ENCODE measurements around the gene C1QTNF5. TPM values are rescaled to one million over a fixed set of nuclear protein-coding genes. Genes with fewer than 3 reads are reported as not detected.

The C1QTNF5 gene
- total RNA-seq, 1 donor from 2014 or later, result 14.4 TPM

- DNase-seq, result no peak
Observed at GRCh38 chr11:119318240-119319135, 22.2 kb downstream of the C1QTNF5 start.

DNA sequence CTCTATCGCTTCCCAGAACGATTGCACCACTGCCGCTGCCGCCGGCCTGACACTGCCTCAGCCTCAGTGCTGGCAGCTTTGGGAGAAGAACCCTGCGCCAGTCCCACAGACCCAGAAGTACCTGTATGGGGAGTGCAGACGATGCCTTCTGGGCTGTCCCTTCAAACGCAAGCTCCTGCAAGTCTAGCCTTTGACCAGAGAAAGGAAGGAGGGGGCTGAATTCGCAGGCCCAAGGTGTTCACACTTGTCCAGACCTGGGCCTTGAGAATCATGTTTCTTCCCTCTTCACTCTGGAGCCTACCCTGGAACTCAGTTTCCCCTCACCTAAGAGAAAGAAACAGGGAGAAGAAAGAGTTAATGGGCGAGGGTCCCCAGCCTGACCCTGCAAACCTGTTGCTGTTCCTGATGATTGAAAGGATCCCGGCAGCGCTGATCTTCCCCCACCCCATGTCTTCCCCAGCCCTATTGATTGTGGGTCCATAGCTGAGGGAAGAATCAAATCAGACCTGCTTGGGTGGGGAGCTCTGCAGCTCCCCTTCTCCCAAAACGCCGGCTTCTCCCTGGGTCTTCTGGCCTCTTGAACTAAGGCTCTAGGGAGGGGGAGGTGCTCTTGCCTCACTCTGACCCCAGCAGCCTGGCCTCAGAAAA, 23.0 kb downstream of the C1QTNF5 start:
- DNase-seq, result no peak

DNA sequence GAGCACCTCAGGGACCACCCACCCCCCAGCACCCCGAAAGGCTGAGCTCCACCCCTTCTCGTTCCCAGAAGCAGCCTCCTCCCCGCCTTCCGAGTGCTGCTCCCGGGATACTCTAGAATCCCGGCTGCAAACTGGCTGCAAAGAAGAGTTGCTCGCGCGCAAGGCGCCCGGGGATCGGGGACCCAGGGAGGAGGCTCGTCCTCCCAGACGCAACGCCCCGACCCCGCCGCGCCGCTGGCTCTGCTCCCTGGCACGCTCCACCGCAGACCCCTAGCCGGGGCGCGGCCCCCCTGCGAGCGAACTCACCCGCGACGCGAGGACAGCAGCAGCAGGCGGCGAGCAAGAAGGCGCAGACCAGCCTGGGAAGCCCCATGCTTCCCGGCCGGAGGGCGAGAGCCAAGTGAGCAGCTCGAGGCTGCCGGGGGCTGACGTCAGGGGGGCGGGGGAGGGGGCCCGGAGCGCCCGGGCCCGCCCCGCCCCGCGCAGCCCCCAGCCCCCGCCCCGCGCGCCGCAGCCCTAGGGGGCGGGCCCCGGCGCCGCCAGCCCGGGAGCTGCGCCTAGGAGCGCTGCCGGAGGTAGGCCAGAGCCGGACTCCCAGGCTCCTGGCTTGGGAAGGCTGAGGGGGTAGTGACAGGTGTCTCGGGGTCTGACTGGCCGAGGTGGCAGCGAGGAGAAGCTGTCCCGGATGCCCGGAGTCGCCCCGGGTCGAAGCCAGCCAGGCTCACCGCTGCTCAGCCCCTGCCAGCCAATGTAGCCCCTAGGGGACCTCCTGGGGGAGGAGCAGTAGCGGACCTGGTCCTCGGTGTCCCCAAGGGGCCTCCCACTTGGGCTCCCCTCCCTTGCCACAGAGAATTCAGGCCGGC, 23.7 kb downstream of the C1QTNF5 start, which contains the start of gene MCAM:
Gene MCAM, minus strand, starts transcription at position 402 of the 863 bp plus-strand sequence. Its CDS starts 29 bp downstream, at position 373.
- peak; percentile 10 for DNase-seq

DNA sequence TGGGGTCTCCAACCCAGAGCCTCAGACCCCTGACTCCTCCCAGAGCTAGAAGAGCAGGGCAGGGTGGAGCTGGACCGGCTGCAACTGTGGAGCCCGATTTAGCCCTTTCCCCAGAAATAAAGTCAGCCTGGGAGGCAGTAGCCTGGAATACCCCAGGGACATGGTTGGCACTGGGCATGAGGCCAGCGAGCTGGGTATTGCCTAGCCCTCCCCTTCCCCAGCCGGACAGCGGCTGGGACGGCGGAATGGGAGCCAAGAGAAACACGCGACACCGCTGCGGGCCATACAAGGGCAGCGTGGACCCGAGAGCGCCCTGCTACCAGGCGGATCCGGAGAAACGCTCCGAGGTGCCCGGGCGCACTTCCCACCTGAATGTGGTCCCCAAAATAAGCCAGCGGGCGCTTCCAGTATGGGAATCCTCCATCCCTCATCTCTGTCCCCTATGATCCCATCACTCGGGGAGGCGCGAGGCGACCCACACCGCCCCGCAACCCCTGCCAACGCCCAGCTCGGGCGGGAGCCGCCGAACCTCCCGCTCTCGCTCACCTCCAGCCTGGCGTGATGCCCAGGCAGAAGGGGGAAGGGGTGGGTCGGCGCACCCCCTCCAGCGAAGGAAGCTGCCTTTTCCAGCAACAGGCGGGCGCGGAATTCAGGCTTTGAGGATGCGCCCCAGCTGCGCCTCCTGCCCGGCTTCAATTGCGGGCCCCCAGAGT, 24.5 kb downstream of the C1QTNF5 start:
- DNase-seq, result no peak

GRCh38 chr11:119315131-119316015, 25.3 kb downstream of the C1QTNF5 start:
- DNase-seq, result peak; percentile 12

GRCh38 chr11:119314726-119315125, 26.0 kb downstream of the C1QTNF5 start:
- DNase-seq, result no peak

GRCh38 chr11:119310682-119311052, 30.0 kb downstream of the C1QTNF5 start:
- no peak for DNase-seq

GRCh38 chr11:119309953-119310681, 30.6 kb downstream of the C1QTNF5 start:
- no peak for DNase-seq

GRCh38 chr11:119309411-119309810, 31.3 kb downstream of the C1QTNF5 start:
- DNase-seq, result no peak

GRCh38 chr11:119307974-119308373, 32.7 kb downstream of the C1QTNF5 start:
- no peak for DNase-seq

- no peak for DNase-seq
Observed at GRCh38 chr11:119307219-119307618, 33.5 kb downstream of the C1QTNF5 start.

- DNase-seq, result no peak
Observed at GRCh38 chr11:119306373-119306890, 34.3 kb downstream of the C1QTNF5 start.

GRCh38 chr11:119305556-119306372, 34.9 kb downstream of the C1QTNF5 start:
- DNase-seq, result no peak

- no peak for DNase-seq
Observed at GRCh38 chr11:119303227-119303718, 37.4 kb downstream of the C1QTNF5 start.

DNA sequence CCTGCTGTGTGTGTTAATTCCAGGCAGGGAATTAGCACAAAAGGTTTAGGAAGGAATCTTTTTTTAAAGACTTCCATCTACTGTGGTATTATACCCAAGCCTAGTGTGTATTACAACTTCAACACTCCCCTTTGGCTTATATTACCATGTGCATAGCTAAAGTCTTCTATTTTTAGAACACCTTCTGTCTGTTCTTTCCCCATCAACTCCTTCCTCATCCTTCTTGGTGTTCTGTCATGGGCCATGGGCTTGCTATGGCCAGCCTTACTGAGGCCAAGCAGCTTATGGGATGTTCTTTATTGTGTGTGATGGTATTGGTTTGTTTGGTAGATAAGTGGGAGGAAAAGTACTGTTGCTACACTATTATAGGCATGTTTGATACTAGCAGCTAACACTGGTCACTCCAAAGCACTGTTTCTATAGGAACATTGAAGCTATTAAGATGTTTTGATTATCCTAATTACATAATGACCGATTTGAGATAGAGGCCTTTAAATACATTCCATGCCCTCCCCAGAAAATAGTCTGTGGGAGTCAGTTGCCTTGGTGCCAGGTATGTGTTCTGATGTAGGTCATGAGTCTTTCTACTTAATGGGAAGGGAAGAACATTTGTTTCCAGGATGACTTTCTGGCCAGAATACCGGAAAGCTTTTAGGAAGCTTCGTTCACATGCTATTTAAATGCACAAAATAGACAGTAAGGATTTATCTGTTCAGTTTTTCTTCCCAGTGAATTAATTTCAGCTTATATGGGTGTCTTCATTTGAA, 40.3 kb downstream of the C1QTNF5 start:
- no peak for DNase-seq

DNA sequence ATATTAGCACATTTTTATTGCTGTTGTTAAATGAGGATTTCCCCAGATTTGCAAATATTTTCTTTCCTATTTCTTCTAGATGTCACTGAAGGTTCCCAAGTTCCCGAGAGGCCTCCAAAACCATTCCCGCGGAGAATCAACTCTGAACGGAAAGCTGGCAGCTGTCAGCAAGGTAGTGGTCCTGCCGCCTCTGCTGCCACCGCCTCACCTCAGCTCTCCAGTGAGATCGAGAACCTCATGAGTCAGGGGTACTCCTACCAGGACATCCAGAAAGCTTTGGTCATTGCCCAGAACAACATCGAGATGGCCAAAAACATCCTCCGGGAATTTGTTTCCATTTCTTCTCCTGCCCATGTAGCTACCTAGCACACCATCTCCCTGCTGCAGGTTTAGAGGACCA, 41.3 kb downstream of the C1QTNF5 start:
- DNase-seq, result no peak

- no peak for DNase-seq
Observed at GRCh38 chr11:119298726-119299125, 42.0 kb downstream of the C1QTNF5 start.

- no peak for DNase-seq
Observed at GRCh38 chr11:119297938-119298337, 42.7 kb downstream of the C1QTNF5 start.
